ENCODE data around the gene LOXHD1.

The LOXHD1 gene

DNA sequence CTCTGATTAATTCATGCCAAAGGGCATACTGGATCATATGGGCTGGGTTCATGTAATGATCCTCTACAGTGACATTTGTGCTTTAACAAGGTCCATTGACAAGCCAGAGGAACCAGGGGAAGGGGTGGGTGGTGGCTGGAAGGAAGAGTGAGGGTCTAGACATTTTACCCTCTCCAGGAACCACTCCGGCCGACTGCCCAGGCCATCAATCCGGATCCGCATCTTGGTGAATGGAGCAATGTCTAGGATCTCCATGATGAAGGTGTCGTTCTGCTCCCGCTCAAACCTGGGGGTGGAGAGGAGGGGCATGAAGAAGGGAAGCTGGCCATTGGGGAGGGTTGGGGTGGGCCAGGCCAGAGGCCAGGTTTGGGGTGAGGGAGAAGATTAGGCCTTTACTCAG, 147.5 kb downstream of the LOXHD1 start:
- H3K79me2 ChIP-seq: no peaks in the 10 kb centered on the region
- H3K4me2 ChIP-seq (ENCODE audit: low read length): no peak overlapping the region
- H3K4me1 ChIP-seq: peaks cover 33% of the 10 kb centered on the region
- no peaks in the 10 kb centered on the region for H3K27me3 ChIP-seq (ENCODE audit: control insufficient read depth, insufficient read depth, low read length)
- H3K9me3 ChIP-seq (ENCODE audit: control insufficient read depth, low read length): no peaks in the 10 kb centered on the region
- TF ChIP-seq, protein P1, sequence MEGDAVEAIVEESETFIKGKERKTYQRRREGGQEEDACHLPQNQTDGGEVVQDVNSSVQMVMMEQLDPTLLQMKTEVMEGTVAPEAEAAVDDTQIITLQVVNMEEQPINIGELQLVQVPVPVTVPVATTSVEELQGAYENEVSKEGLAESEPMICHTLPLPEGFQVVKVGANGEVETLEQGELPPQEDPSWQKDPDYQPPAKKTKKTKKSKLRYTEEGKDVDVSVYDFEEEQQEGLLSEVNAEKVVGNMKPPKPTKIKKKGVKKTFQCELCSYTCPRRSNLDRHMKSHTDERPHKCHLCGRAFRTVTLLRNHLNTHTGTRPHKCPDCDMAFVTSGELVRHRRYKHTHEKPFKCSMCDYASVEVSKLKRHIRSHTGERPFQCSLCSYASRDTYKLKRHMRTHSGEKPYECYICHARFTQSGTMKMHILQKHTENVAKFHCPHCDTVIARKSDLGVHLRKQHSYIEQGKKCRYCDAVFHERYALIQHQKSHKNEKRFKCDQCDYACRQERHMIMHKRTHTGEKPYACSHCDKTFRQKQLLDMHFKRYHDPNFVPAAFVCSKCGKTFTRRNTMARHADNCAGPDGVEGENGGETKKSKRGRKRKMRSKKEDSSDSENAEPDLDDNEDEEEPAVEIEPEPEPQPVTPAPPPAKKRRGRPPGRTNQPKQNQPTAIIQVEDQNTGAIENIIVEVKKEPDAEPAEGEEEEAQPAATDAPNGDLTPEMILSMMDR (IDR thresholded peaks at IDR 0.05): no peak
- no peaks in the 10 kb centered on the region for H3K36me3 ChIP-seq (ENCODE audit: control insufficient read depth, insufficient read depth, low read length)
- H3K27ac ChIP-seq: peak overlapping the region; percentile 56
- peak overlapping the region; percentile 67 for H2AFZ ChIP-seq
- H3K4me3 ChIP-seq (ENCODE audit: low read depth, low read length): no peak overlapping the region
- H3K9ac ChIP-seq: no peak overlapping the region

DNA sequence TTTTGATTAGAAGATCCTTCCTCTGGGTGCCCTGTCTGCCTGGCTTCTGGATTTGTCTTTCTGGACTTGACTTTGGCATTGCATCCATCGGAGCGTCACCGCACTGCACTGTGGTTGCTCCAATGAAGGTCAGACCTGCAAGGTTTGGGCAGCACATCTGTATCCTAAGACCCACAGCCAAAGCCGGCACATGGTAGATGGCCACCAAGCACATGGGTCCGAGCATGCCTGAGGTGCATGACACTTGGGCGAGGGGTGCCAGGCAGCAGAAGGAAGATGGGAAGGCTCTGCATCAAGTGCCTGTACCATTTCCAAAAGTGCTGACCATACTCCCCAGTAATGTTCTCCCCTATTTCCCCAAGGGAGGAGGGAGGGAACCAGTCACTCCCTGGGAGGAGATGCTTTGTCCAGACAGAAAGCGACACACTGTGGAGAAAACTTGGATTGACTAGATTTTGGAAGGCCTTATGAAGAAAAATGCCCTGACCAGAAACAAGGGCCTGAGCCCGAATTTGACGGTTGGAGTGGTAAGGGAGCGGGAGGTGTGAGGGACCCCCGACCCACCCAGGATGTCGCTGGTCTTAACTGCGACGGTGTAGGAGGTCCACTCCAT, 149.9 kb downstream of the LOXHD1 start:
- H3K36me3 ChIP-seq (ENCODE audit: control insufficient read depth, insufficient read depth, low read length): no peaks in the 10 kb centered on the region
- no peaks in the 10 kb centered on the region for H3K9me3 ChIP-seq (ENCODE audit: control insufficient read depth, low read length)
- no peak overlapping the region for H2AFZ ChIP-seq
- peaks cover 30% of the 10 kb centered on the region for H3K4me1 ChIP-seq
- H3K27me3 ChIP-seq (ENCODE audit: control insufficient read depth, insufficient read depth, low read length): no peaks in the 10 kb centered on the region
- H3K4me2 ChIP-seq (ENCODE audit: low read length): no peak overlapping the region
- H3K4me3 ChIP-seq (ENCODE audit: low read depth, low read length): no peak overlapping the region
- H3K79me2 ChIP-seq: no peaks in the 10 kb centered on the region
- H3K9ac ChIP-seq: no peak overlapping the region
- no peak overlapping the region for H3K27ac ChIP-seq
- TF ChIP-seq, protein P1 (IDR thresholded peaks at IDR 0.05): no peak

- TF ChIP-seq, protein P1 (IDR thresholded peaks at IDR 0.05): no peak
- Histone ChIP-seq H3K27me3 (ENCODE audit: control insufficient read depth, insufficient read depth, low read length) (no peaks in the 10 kb centered on the region), H3K9me3 (ENCODE audit: control insufficient read depth, low read length) (no peaks in the 10 kb centered on the region), H3K79me2 (no peaks in the 10 kb centered on the region), H3K4me1 (no peaks in the 10 kb centered on the region), H3K4me3 (ENCODE audit: low read depth, low read length) (no peak overlapping the region), H3K36me3 (ENCODE audit: control insufficient read depth, insufficient read depth, low read length) (no peaks in the 10 kb centered on the region), H3K27ac (no peak overlapping the region), H3K4me2 (ENCODE audit: low read length) (no peak overlapping the region), H3K9ac (no peak overlapping the region), H2AFZ (no peak overlapping the region)
These were observed 154.6 kb downstream of the LOXHD1 start for GRCh38 chr18:46502444-46502843.

- Histone ChIP-seq H3K4me3 (ENCODE audit: low read depth, low read length) (no peak overlapping the region), H3K4me1 (no peaks in the 10 kb centered on the region), H3K9ac (no peak overlapping the region), H3K27me3 (ENCODE audit: control insufficient read depth, insufficient read depth, low read length) (no peaks in the 10 kb centered on the region), H3K4me2 (ENCODE audit: low read length) (no peak overlapping the region), H3K36me3 (ENCODE audit: control insufficient read depth, insufficient read depth, low read length) (no peaks in the 10 kb centered on the region), H3K9me3 (ENCODE audit: control insufficient read depth, low read length) (no peaks in the 10 kb centered on the region), H3K79me2 (no peaks in the 10 kb centered on the region), H3K27ac (no peak overlapping the region), H2AFZ (no peak overlapping the region)
- TF ChIP-seq, protein P1 (IDR thresholded peaks at IDR 0.05): no peak
These were observed 159.9 kb downstream of the LOXHD1 start for GRCh38 chr18:46497129-46497528.
